ENCODE results near the gene SPSB1.

DNA sequence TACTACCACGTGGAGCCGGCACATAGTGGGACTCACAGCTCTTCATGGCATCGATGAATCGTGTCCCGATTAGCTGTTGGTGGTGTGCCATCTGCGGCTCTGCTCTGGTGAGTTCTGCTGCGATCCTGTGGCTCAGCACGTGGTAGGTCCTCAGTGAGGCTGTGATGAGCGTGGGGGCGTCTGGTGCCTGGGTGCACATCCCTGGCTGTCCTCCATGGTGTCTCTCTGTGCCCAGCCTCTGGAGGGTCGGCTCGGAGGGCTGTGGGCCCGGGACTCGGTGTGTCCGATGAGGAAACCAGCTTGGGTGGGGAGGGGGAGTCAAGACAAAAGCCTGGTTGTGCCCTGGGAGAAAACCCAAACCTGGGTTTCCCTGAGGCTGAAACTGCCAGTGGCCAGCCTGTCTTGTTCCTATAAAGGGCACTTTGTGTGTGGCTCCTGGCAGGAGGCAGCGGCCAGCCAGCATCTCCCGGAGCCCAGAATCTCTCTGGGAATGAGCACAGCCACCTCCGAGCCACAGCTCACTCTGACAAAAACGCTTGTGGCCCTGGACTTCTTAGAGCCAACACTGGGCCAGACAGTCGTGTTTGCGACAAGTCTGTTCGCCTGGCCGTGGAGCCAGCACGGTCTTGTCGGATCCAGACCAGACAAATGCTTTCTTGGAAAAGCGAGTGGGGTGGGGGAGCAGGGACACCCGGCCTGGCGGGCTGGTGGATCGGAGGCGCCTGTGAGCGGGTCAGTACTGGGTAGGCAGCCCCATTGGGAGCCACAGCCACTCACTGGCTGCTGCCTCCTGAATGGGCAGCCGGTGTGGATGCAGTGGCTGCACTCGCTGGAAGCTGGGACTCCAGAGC lies 31.8 kb downstream of the SPSB1 start:
- TF ChIP-seq, protein P1, sequence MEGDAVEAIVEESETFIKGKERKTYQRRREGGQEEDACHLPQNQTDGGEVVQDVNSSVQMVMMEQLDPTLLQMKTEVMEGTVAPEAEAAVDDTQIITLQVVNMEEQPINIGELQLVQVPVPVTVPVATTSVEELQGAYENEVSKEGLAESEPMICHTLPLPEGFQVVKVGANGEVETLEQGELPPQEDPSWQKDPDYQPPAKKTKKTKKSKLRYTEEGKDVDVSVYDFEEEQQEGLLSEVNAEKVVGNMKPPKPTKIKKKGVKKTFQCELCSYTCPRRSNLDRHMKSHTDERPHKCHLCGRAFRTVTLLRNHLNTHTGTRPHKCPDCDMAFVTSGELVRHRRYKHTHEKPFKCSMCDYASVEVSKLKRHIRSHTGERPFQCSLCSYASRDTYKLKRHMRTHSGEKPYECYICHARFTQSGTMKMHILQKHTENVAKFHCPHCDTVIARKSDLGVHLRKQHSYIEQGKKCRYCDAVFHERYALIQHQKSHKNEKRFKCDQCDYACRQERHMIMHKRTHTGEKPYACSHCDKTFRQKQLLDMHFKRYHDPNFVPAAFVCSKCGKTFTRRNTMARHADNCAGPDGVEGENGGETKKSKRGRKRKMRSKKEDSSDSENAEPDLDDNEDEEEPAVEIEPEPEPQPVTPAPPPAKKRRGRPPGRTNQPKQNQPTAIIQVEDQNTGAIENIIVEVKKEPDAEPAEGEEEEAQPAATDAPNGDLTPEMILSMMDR (IDR thresholded peaks at IDR 0.05 in 2 of 3, conservative IDR thresholded peaks at IDR 0.05 in 1 of 3; ENCODE audit: control insufficient read depth in 2 of 3, extremely low read depth in 1 of 3, insufficient read depth in 1 of 3, low read depth in 3 of 3, low read length in 3 of 3) = no peak
- no peak for TF ChIP-seq POLR2AphosphoS5 (IDR thresholded peaks at IDR 0.05; ENCODE audit: low read length)
- no peak for TF ChIP-seq KDM1A (IDR thresholded peaks at IDR 0.05; ENCODE audit: borderline replicate concordance)
- TF ChIP-seq POLR2A (IDR thresholded peaks at IDR 0.05; ENCODE audit: low read depth, low read length) = no peak
- TF ChIP-seq SMC3 (IDR thresholded peaks at IDR 0.05; ENCODE audit: borderline replicate concordance, low read length) = no peak
- TF ChIP-seq CREB1 (IDR thresholded peaks at IDR 0.05; ENCODE audit: low read depth) = no peak
- no peak for TF ChIP-seq ETV6 (conservative IDR thresholded peaks at IDR 0.05 in 1 of 2, IDR thresholded peaks at IDR 0.05 in 1 of 2; ENCODE audit: borderline replicate concordance in 1 of 2, low read depth in 1 of 2)
- no peak for TF ChIP-seq HDGF (IDR thresholded peaks at IDR 0.05)
- TF ChIP-seq, protein P2, sequence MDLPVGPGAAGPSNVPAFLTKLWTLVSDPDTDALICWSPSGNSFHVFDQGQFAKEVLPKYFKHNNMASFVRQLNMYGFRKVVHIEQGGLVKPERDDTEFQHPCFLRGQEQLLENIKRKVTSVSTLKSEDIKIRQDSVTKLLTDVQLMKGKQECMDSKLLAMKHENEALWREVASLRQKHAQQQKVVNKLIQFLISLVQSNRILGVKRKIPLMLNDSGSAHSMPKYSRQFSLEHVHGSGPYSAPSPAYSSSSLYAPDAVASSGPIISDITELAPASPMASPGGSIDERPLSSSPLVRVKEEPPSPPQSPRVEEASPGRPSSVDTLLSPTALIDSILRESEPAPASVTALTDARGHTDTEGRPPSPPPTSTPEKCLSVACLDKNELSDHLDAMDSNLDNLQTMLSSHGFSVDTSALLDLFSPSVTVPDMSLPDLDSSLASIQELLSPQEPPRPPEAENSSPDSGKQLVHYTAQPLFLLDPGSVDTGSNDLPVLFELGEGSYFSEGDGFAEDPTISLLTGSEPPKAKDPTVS (IDR thresholded peaks at IDR 0.05; ENCODE audit: low read depth, low read length) = no peak
- no peak for TF ChIP-seq SUZ12 (IDR thresholded peaks at IDR 0.05; ENCODE audit: unreplicated experiment)
- TF ChIP-seq ATF7 (IDR thresholded peaks at IDR 0.05; ENCODE audit: low read depth) = no peak
- no peak for TF ChIP-seq NBN (IDR thresholded peaks at IDR 0.05)
- TF ChIP-seq CBX3 (IDR thresholded peaks at IDR 0.05; ENCODE audit: borderline replicate concordance, low read depth) = no peak
- TF ChIP-seq CBX5 (IDR thresholded peaks at IDR 0.05; ENCODE audit: low read depth) = no peak

All from GM12878 (cell line).